Astrocyte of the hippocampus (primary cell): Measurements from ENCODE around the gene DRGX.

Experiments used
- DNase-seq: peaks from one replicate; pipeline ENCODE4 v3.0.0; 2011; ENCODE audit warnings: low read depth, low spot score

DRGX gene

DNA sequence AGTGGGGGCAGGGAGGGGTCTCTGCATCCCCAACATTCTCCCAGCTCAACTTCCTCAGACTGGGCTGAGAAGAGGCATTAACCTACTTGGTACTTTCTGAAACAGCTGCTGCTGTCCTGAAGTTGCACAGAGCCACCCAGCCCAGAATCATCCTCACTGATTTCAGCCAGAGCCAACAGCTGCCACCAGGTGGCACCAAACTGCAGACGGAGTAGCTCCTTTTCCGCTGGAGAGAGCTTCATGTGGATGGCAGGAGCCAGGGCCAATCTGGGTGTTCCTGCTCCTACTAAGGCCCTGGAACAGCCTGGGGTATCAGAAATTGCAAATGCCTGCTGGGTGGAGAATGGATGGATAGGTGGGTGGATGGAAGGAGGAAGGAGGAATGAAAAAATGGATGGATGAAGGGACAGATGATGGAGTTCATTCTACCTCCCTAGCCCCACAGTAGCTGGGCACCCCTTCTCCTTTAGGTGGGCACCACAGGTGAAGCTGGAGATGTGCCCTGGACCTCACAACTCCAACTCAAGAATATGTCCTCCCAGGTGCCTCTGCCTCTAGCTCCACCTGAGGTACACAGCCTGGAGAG lies 11.8 kb upstream of the DRGX start:
- DNase-seq = peak; percentile 87

DNA sequence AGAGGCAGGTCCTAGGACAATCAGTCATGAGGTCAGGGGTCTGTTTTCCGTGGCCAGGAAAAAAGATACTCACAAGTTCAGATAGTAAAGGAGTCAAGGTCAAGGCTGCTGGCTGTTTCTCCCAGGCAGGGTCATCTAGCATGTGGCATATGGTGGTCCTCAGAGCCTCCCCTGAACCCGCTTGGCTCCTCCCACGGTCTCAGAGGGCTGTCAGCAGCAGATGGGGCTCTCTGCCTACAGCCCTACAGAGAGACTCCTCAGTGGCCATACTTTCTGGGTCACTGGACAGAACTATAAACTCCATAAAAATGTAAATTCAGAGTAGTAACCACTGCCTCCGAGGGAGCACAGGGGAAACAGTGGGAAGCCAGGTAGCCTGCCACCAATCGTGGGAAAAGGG lies 11.3 kb upstream of the DRGX start:
- DNase-seq = no peak

DNA sequence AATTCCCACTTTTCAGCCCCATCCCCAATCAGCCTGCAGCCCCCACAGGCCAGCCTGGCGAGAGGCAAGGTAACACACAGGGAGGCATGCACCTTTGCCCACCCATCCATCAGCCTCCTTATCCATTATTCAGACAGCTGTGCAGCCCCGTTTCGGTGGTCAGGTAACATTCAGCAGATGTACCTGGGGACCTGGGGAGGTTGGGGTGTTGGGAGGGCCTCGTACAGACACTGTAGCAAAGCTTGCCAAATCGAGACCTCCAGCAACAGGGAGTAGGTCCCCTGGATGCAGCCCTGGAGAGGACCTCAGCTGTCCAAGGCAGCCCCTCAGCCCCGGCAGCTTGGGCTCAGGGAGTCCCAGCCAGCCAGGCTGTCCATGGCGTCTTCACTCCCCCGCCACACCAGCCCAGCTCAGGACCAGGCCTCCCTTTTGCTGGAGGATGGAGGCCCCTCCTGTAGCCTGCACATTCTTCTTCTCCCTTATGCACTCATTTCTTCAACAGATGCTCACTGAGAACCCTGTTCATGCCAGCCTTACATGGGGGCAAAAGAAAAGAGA lies 8.5 kb upstream of the DRGX start:
- no peak for DNase-seq

DNA sequence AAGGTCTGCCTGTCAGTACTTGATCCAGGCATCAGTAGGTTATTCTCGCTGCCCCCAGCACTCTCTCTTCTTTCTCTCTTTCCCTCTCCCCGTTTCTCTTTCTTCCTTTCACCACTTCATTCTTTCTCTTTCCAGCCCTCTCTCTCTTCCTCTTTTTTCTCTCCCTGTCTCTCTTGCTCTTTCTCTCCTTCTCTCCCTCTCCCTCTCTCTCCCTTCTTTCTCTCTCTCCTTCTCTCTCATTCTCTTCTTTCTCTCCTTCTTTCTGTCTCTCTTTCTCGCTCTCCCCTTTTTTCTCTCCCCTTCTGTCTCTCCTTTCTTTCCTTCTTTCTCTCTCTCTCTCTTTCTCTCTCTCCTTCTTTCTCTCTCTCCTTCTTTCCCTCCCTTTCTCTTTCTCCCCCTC lies 7.5 kb upstream of the DRGX start:
- no peak for DNase-seq

DNA sequence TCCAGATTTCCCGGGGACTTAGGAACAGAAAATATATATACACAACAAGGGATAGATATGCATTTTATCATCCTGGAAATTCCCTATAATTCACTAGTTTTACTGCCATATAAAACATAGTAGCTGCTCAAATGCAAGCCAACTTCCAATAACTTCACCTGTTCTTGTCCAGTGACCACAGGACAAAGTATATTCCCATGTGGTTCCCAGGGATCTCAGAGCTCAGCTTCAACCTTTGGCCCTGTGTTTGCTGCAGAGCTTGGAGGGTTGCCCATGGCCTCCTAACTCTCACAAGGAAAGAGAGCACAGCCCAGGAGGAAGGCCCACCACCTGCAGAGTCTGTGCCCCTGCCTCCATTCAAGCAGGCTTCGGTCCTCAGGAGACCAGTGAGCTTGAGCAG lies 4.5 kb upstream of the DRGX start:
- no peak for DNase-seq

DNA sequence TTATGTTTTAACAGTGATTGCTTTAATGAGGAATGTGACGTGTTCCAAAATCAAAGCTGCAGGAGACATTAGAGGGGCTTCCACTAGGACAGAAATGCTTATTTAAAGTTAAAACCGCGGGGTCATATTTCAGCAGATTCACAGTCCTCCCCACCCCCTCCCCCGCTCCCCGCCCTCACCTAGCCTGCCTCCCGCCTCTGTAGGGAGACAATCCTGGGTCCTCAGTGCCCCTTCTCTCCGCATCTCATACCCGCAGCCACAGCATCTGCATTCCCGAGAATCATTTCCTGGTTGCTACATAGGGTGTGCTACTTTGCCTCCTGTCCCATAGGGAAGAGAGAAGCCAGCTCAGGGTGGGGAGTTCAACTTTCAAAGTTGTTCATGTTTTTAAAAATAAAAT lies 3.1 kb upstream of the DRGX start:
- no peak for DNase-seq

DNA sequence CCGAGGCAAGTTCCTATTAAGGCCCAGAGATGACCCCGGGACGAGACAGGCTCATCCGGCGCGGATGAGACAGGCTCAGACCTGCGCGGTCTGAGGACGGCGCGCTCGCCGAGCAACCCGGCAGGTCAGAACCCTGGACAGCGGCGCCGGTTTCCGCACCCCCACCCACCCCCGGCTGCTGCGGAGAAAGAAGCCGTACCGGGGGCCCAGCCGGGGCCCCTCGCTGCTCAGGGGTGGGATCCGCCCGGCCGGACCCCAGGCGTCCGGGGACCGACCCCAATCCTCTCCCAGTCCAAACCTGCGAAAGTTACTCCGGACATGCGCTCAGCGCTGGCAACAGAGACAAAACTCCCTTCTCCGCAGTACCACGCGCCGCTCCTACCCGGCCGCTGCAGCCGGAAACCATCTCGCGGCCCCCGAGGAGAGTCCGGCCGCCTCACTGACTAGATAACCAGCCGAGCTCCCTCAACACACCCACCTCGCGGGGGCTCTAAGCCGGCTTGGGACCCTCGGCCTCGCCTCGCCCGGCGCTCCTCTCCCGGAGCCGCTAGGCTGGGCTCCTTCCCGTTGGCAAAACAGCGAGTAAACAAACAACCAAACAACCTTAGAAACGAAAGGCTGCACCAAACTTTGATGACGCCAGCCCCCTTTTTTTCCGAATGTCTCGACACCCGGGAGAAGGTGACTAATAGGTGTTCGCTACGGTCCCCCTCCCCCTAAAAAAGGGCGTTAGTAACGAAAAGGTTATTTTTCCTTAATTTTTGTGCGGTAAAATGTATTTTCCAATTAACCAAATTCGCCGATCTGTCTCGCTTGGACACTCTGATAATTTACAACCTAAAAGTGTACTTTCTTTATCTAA lies 2.3 kb upstream of the DRGX start:
- DNase-seq = peak; percentile 77

DNA sequence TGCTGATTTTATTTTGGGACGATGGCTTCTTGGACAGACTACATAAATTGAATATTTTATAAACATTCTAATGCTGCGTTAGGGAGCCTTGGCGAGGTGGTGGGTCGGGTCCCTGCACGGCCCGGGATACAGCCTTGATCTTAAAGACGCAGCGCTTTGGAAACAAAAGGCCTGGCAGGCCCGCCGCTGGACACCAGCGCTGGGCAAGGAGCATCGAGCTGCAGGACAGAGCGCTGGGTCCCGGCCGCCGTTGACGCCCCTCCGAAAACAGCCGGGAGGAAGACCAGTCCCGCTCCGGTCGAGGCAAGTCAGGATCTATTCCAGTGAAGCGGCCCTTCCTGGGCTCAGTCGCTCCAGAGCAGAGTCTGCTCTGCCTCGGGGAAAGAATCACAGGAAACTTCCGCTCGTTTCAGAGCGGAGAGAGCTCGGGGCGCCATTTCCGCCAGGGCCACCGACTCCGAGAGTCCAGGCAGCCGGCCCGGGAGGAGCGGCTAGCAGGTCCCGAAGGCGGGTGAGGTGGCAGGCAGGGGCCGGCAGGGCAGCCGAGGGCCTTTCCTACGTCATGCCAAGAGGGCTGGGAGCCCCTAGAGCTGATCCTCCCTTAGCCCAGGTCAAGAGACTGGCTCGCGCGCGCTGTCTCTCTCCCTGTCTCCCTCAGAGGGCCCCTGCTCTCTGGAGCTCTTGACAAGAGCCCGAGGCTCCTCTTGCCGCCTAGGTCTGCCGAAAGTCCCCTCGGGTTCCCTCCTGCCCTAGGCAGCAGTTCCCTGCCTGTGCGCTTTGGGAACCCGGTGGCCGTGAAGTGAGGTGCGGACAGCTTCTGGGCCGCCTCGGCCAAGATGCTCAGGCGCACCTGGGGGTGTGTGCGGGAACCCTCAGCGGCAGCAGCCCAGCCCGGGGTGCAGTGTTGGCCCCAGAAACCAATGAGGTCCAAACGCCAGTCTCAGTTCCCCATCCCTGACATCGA lies 1.4 kb upstream of the DRGX start:
- DNase-seq = no peak

DNA sequence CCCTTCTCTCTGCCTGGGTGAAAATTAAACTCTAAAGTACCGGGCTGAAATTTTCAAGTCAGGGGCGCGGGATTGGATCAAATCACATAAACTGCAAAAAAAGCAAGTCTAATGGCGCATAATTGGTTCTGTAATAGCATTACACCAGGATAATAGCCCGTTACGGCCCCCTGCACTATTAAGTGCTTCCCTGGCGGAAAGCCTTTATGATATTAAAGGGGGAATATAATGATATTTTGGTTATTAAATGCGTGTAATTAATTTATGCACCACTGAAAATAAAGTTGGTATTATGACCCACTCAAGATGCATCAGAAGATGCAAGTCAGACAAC lies 744 bp upstream of the DRGX start:
- no peak for DNase-seq

DNA sequence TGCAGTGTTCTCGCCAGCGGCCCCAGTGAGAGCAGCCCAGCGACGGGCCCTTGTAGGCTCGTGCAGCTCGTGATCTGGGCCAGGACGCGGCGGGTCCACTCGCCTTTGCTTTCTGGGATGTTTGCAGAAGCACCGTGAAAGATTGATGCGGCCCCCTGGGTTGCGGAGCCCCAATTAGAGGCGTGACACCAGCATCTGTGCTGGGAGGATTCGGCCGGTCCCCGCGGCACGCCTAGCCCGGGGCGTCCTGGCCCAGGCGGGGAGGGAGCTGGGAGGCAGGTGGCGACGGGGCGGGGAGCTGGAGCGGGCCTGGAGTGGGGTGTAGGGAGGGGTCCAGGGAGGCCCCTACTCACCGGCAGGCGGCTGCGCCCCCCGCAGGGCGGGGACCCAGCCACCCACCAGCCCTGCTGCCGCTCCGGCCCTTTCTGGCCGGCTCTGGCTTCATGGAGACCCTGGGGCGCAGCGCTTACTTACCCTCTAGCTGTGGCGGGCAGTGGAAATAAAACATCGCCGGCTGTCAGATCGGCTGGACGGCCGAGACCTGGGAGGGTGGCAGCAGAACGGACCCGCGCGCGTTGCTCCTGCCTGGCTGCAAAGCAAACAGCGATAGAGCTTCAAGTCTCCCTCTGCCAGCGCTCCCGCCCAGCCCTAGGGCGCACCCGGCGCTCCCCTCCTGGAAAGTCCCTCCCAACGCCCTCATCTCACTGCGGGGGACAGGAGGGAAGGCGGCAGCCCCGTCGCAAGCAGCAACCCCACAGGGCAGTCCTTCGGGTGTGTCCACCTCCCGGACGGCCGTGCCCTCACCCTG lies 752 bp downstream of the DRGX start:
- DNase-seq = no peak

DNA sequence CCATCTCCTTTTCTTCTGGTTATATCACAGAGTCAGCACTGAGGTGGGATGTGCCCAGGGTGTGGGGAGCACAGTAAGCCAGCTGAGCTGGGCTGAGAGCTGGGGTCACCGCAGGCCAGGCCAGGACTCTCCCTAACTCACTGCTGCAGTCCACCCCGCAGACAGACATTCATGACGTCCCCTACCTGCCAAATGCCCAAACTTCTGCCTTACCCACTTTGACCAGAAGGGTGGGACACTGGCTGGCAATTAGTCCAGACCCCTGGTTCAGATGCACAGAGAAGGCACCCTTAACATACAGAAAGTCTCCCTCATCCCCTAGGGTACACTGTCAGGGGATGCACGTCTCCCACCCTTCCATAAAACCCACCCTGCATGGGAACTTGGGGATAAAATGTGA lies 2.1 kb downstream of the DRGX start:
- no peak for DNase-seq

DNA sequence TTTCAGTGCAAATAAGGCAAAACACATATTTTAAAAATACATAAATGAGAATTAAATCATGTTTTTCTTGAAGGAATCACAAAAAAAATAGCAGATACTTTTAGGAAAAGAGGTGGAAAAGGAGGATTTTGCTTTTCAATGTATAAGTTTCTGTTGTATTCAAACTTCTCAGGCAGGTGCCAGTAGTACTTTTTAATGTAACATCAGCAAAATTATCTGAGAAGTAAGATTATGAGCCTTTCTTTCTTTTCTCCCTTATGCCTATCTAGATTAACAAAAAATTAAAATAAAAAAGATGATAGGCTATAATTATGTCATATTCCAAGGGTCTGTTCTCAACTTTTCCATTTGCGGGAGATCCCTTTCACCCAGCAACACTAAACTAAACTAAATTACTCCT lies 2.6 kb downstream of the DRGX start:
- no peak for DNase-seq

DNA sequence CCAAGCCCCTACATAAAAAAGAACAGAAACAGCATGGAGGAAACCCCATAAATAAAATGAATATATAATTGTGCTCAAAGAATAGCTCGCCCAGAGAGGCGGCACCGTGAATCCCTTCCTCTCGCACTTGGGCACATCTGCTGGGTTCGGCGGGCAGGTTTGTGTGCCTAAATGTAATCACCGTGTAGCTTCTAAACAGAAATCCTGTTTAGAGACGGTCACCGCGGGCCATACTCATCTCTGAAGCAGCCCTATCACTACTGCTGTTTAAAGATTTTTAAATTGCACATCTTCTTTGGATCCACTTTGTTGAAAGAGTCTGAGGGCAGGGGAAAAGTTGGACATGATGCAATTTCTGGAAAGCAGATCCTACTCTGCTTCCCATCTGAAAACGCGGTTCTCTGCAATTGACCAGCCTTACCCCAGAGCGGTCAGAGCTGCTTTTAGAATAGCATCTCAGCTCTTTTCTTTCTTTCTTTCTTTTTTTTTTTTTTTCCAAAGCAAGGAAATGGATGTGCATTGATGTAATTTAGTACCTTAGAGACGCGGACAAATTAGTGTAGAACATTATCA lies 6.4 kb downstream of the DRGX start:
- DNase-seq = no peak

DNA sequence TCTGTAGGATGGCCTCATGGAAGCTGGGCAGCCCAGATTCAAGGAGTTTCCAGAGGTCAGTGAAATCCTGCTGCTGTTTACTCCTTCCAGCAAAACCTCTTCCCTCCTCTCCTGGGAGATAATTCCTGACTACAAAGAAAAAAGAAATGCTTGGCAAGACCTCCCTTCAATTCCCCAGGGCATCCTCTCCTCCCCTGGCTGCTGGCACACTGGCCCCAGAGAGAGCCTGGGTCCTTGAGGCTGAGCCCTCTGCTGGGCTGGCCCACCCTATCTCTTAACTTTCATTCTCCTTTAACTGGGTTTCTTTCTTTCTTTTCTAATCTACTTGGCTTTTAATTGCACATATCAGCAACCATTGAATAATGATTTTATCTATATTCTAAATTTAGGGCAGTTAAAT lies 7.7 kb downstream of the DRGX start:
- no peak for DNase-seq

DNA sequence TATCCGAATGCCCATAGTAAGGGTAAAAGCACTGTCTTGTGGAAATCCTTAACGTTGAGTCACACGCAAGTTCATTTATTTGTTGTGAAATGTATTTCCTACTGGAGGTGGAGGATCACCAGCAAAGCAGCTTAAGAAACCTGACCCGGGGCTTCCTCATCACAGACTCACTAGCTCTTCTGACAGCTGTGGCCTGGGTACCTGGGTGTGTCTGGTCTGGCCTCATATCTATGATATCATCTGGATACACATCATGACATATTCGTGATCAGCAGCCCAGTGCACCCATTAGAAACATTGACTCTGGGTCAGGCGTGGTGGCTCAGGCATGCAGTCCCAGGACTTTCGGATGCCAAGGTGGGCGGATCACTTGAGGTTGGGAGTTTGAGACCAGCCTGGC lies 8.8 kb downstream of the DRGX start:
- no peak for DNase-seq

DNA sequence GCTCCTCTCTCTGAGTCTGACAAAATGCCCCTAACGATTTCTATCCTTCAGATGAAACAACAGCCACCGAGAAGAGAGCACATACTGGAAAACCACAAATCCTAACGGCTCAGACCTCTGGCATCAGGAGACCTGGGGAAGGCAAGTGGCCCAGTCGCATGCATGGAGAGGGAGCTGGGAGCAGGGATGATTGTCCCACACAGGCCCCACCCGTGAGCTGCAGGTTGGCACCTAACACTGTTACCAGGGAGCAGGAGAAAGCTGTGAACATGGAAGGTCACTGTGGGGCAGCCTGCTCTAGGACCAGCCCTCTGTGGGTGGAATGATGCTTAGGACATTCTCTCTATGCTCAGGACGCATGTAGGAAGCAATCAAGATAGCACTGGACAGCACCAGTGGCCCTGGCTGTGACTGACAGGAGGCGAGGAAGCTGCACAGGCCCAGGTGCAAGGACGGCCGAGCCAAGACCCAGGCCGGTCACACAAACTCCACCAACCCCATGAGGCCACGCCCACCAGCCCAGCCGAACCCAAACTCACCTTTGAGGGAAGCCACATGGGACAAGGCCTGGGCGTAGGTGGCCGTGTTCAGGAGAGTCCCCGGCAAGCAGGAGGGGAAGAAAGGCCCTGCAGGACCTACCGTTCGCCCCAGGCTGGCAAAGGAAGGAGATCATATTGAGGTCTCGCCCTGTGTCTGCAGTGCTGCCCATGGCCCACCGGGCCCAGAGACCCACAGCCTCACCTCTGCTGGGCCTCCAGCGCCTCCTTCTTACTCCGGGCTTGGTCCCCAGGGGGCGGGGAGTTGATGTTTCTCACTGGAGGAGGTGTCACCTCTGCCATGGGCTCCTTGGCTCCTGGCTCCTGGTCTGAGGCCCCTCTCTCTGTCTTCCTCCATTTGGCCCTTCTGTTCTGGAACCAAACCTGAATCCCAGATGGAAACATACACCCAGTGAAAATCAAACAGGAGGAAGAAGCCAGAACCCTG lies 9.7 kb downstream of the DRGX start:
- no peak for DNase-seq

DNA sequence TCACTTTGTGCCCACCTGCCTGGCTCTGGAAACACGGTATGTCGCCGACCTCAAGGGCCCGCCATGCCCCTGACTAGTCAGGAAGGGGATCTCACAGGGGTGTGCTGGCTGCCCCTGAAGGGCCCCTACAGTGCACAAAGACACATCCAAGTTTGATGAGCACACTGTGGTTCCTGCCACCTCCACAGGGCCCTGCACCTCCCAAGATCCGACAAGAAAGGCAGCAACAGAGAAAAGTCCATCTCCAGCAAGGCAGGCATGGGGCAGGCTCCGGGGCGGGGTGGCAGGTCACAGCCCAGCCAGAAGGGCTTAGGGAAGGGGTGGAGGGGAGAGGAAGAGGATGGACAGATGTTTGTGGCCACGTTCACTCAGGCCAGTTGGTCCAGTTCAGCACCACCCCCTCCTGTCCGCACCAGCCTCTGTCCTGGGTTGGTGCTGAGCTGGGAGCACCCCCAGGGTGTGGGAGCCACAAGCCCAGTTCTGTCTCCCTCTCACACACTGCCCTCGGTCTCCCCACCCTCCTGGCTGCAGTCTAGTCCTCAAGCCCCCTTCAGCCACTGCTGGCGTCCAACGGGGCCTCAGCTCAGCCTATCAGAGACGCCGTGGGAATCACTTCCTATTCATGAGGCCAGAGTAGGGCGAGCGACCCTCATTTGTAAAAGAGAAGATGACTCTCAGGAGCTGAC lies 11.5 kb downstream of the DRGX start:
- DNase-seq = no peak

DNA sequence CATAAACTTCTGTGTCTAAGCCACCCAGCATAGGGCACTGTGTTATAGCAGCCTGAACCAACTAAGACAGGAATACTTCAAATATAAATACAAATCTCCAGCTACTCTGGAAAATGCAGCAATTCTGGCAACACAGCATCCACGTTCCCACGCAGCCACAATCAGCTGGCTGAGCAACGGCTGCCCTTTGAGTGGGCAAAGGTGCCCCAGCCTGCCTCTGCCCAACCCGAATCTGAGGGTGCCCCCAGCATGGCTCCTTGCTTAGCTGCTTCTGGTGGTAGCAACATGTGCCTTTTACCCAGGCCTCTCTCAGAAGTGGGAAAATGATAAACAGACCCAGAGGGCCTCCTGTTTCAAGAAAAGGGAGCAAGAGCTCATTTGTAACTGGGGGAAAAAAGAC lies 12.0 kb downstream of the DRGX start:
- no peak for DNase-seq

DNA sequence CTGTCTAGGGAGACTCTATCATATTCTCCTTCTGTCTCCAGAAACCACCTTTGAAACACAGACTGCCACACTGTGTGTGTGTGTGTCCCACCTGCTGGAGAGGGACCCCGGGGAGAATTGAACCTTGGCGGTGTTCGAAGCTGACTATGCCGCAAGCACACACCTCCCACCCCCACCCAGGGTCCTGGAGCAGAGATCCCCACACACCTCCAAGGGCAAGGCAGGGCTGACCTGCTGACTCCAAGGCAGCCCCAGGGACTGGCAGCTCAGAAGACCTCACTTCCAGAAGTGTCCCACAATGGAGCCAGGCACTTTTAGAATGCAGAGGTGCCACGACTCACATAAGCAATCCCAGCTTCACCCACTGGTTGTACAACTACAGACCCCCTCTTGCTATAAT lies 13.1 kb downstream of the DRGX start:
- DNase-seq = no peak
